ENCODE data around the gene RNF31.

The RNF31 gene

DNA sequence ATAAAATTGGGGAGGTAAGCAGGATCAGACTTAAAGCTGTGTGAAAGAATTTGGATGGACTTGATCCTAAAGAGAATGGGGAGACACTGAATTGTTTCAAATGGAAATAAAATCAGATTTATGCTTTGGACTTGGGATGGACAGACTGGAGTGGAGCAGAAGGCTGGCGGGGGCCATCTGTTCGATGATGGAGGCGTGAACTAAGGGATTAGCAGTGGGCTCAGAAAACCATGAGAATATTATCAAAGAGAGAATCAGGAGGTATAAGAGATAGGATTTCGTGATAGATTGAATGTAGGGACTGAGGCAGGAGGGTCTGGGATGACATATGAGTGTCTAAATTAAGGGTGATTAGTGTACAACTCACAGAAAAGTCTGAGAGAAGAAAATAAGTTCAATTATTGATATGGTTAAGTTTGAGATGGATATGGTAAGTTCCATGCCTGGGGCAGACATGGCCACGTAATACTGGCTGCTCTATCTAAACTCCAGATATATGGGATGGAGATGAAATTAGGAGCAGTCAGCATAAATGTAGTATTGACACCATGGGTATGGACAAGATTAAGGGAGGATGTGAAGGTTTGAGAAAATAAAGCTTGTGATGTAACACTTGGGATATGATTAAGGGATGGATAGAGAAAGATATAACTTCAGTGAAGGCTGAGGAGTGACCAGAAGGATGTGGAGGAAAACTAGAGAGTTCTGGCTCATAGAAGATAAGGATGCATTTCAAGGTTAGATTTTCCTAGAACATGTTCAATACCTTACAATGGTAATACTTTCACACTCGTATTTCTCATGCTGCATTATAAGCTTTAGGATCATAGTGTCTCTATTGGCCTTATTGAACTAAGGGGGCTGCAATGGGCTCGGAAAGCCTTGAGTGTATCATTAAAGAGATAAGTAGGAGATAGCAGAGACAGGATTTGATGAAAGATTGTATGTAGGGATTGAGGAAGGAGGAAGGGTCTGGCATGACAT, 57.2 kb downstream of the RNF31 start:
- no peak for DNase-seq

DNA sequence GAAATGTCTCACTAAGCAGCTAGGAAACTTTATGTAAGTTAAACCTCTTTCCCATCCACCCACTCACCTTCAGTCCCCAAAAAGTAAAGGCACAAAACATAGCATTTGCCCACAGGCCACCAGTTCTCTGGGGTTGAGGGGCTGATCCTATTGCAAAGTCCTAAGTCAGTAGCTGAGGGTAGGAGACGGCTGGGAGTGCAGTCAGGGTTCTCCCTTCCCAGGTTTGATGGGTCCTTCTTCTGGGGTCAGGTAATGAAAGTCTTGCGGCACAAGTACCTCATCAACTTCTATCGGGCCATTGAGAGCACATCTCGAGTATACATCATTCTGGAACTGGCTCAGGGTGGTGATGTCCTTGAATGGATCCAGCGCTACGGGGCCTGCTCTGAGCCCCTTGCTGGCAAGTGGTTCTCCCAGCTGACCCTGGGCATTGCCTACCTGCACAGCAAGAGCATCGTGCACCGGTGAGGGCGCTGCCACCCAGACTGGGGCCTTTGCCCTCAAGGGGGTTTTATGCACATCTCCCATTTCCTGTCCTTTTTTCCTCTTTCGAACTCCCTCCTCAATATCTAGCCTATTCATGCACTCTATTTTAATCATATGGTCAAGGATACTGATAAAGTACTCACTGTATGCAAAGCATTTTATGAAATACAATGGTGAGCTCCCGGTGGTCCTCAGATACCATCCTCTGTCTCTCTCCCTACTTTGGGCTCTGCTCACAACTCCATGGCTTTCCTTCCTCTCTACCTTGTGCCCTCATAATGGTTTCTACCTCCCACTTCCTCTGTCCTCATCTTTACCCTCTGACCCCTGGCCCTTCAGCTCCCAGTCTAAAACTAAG, 59.2 kb downstream of the RNF31 start:
- DNase-seq: no peak

GRCh38 chr14:24207104-24207551, 59.8 kb downstream of the RNF31 start:
- no peak for DNase-seq

DNA sequence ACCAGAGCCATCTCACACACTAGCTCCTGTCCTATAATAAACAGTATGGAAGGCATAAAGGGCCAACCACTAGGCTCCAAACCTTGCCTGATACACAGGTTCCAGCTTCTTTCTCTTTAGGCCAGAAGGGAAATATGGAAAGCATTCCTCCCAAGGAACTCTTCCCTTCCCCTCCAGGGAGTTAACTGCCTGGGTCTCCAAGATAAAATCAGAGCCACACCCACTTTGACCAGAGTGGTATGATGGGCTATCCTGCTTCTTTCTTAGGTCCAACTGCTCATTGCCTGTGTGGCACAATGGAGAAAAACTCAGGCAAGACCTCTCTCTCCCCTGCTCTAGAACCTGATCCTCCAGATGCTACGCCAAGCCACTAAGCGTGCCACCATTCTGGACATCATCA, 60.3 kb downstream of the RNF31 start:
- no peak for DNase-seq

All from SIG-M5 (cell line).